T-cell (primary cell): ENCODE data around the gene NWD2. TPM values are rescaled to one million over a fixed set of nuclear protein-coding genes. Genes with fewer than 3 reads are reported as not detected.

ENCODE experiments used
- ATAC-seq, 4 experiments: fragments of 200-7000 bp in 3 of 4; fragments of 150-1000 bp in 1 of 4; cut with Tn5 transposase; replicated peaks in 1 of 4; 1 replicate in 3 of 4; 2 replicates in 1 of 4; pipeline ENCODE4 v1.10.0; 2021; ENCODE audit warnings: moderate library complexity in 3 of 4, mild to moderate bottlenecking in 2 of 4, moderate number of reproducible peaks in 1 of 4
- CTCF ChIA-PET, 2 donors: fragments of 300-600 bp; sonication (Branson Sonifier 250); formaldehyde crosslinking; loops; one replicate each; lab custom pipeline; 2022; ENCODE audit warnings: antibody characterized with exemption in 2 of 2; lab: Charles Lee
- POLR2A ChIA-PET, 2 donors: fragments of 300-600 bp; sonication (Branson Sonifier 250); formaldehyde crosslinking; loops; one replicate each; lab custom pipeline; 2022; ENCODE audit warnings: antibody characterized with exemption in 2 of 2; lab: Charles Lee
- DNase-seq, 35 experiments: peaks; one replicate each; pipeline versions ENCODE4 v3.0.0 to v3.0.0-alpha.2; 2013 to 2023
- H3K27ac ChIP-seq: one replicate; pipeline ENCODE4 v1.5.1; 2013; ENCODE audit warnings: low read length
- H3K27me3 ChIP-seq, 2 experiments: replicated peaks in 1 of 2; 1 replicate in 1 of 2; 2 replicates in 1 of 2; pipeline versions ENCODE4 v1.6.1 to v1.7.0; 2013; ENCODE audit warnings: low read length in 1 of 2, mixed read lengths in 1 of 2; ENCODE audit not compliant: control insufficient read depth in 2 of 2, insufficient read depth in 2 of 2; ENCODE audit errors: extremely low read depth in 1 of 2
- H3K36me3 ChIP-seq, 2 donors: 1 replicate in 1 of 2; 2 replicates in 1 of 2; pipeline versions ENCODE4 v1.6.1 to v1.7.0; 2013; ENCODE audit warnings: low read length in 1 of 2; ENCODE audit not compliant: control insufficient read depth in 2 of 2, insufficient read depth in 1 of 2; ENCODE audit errors: extremely low read depth in 1 of 2
- H3K4me1 ChIP-seq, 2 experiments: 1 replicate in 1 of 2; 2 replicates in 1 of 2; pipeline versions ENCODE4 v1.6.1 to v1.7.0; 2013; ENCODE audit warnings: low read length in 2 of 2, mixed read lengths in 1 of 2; ENCODE audit not compliant: insufficient read depth in 2 of 2, control insufficient read depth in 1 of 2; ENCODE audit errors: extremely low read depth in 1 of 2
- H3K4me3 ChIP-seq, 2 donors: 1 replicate in 1 of 2; 2 replicates in 1 of 2; pipeline versions ENCODE4 v1.5.1 to v1.7.0; 2013; ENCODE audit warnings: mild to moderate bottlenecking in 2 of 2, low read length in 1 of 2, moderate library complexity in 1 of 2; ENCODE audit not compliant: control insufficient read depth in 1 of 2; ENCODE audit errors: extremely low read depth in 1 of 2
- H3K9me3 ChIP-seq: 2 replicates; pipeline ENCODE4 v1.7.0; 2013
- H3K27ac Mint-ChIP-seq, 2 donors: one replicate each; pipeline ENCODE4 v1.8.0; 2020 to 2021; ENCODE audit warnings: mild to moderate bottlenecking in 2 of 2, mixed read lengths in 2 of 2
- H3K27me3 Mint-ChIP-seq, 2 donors: one replicate each; pipeline ENCODE4 v1.8.0; 2021 to 2022; ENCODE audit warnings: mixed read lengths in 2 of 2
- H3K36me3 Mint-ChIP-seq: one replicate; pipeline ENCODE4 v1.8.0; 2021; ENCODE audit warnings: mixed read lengths
- H3K4me1 Mint-ChIP-seq, 3 donors: one replicate each; pipeline ENCODE4 v1.8.0; 2020 to 2022; ENCODE audit warnings: mixed read lengths in 3 of 3, mild to moderate bottlenecking in 1 of 3
- H3K4me3 Mint-ChIP-seq, 3 donors: one replicate each; pipeline ENCODE4 v1.8.0; 2020 to 2022; ENCODE audit warnings: mild to moderate bottlenecking in 3 of 3, mixed read lengths in 3 of 3, moderate library complexity in 3 of 3
- H3K9me3 Mint-ChIP-seq, 3 donors: one replicate each; pipeline ENCODE4 v1.8.0; 2020 to 2022; ENCODE audit warnings: mixed read lengths in 3 of 3
- WGBS: methylation state at CpG from one replicate; pipeline ENCODE4 v1.1.5; 2013; ENCODE audit warnings: missing lambda C conversion rate; ENCODE audit not compliant: insufficient coverage; 5-methylcytosine and 5-hydroxymethylcytosine counted together
- total RNA-seq, 35 experiments: library from RNA in 6 of 35; stranded (reverse) in 6 of 35; fragments of 120-200 nt in 1 of 35; gene quantifications; one replicate each; pipeline versions ENCODE4 v1.2.1 to v1.2.4 and lab custom pipeline; 2013 to 2026

NWD2 gene
- total RNA-seq, 5 donors from 2014 or later (not counting 1 experiment from before 2014, with no cell fraction given): not detected

- H3K36me3 Mint-ChIP-seq: no peaks in the 10 kb centered on the region
- H3K27ac Mint-ChIP-seq: no peak overlapping the region
- CTCF ChIA-PET: no interaction called here
- H3K4me1 Mint-ChIP-seq: no peaks in the 10 kb centered on the region
- Histone ChIP-seq H3K36me3 (no peaks in the 10 kb centered on the region), H3K4me1 (no peaks in the 10 kb centered on the region), H3K4me3 (no peak overlapping the region), H3K27me3 (no peaks in the 10 kb centered on the region), H3K27ac (no peak overlapping the region), H3K9me3 (no peaks in the 10 kb centered on the region)
- POLR2A ChIA-PET: no interaction called here
- H3K9me3 Mint-ChIP-seq: no peaks in the 10 kb centered on the region
- no peak for ATAC-seq
- WGBS: 33% methylated on average over 1 of the region's 1 CpG
- H3K27me3 Mint-ChIP-seq: peaks cover 11 to 50% of the 10 kb centered on the region in 2 donors
- H3K4me3 Mint-ChIP-seq: no peak overlapping the region
- DNase-seq: no peak
Measured at GRCh38 chr4:37442062-37442323, 197.4 kb downstream of the NWD2 start.

- Histone ChIP-seq H3K36me3 (no peaks in the 10 kb centered on the region), H3K4me3 (no peak overlapping the region), H3K4me1 (no peaks in the 10 kb centered on the region), H3K27ac (no peak overlapping the region), H3K9me3 (no peaks in the 10 kb centered on the region), H3K27me3 (no peaks in the 10 kb centered on the region)
- ATAC-seq (no peak), DNase-seq (no peak)
- 83% methylated on average over 3 of the region's 4 CpGs for WGBS
- Mint-ChIP-seq H3K4me3 (no peak overlapping the region), H3K27me3 (peaks cover 14 to 47% of the 10 kb centered on the region in 2 donors), H3K27ac (no peak overlapping the region), H3K4me1 (no peaks in the 10 kb centered on the region), H3K9me3 (no peaks in the 10 kb centered on the region), H3K36me3 (no peaks in the 10 kb centered on the region)
- POLR2A ChIA-PET: no interaction called here
- CTCF ChIA-PET: interaction anchor here (0.9 to 1.7 kb wide), 3 partner anchors 9 to 10 kb away, joined by 3 to 4 read pairs (median 3); a partner anchor contains a TSS
Measured at GRCh38 chr4:37443137-37443536, 198.6 kb downstream of the NWD2 start.

GRCh38 chr4:37445023-37445422 is 200.5 kb downstream of the NWD2 start:
- peaks cover 19 to 42% of the 10 kb centered on the region in 2 donors for H3K27me3 Mint-ChIP-seq
- no peaks in the 10 kb centered on the region for H3K36me3 Mint-ChIP-seq
- Histone ChIP-seq H3K27ac (no peak overlapping the region), H3K9me3 (no peaks in the 10 kb centered on the region), H3K27me3 (no peaks in the 10 kb centered on the region), H3K4me1 (no peaks in the 10 kb centered on the region), H3K36me3 (no peaks in the 10 kb centered on the region), H3K4me3 (no peak overlapping the region)
- H3K27ac Mint-ChIP-seq: no peak overlapping the region
- DNase-seq (no peak), ATAC-seq (no peak)
- 100% methylated on average over 5 of the region's 9 CpGs for WGBS
- no peaks in the 10 kb centered on the region for H3K9me3 Mint-ChIP-seq
- no peak overlapping the region for H3K4me3 Mint-ChIP-seq
- ChIA-PET CTCF (no interaction called here), POLR2A (no interaction called here)
- H3K4me1 Mint-ChIP-seq: no peaks in the 10 kb centered on the region

- no peaks in the 10 kb centered on the region for H3K4me1 Mint-ChIP-seq
- no peaks in the 10 kb centered on the region for H3K36me3 Mint-ChIP-seq
- Histone ChIP-seq H3K27me3 (no peaks in the 10 kb centered on the region), H3K27ac (no peak overlapping the region), H3K9me3 (no peaks in the 10 kb centered on the region), H3K4me1 (no peaks in the 10 kb centered on the region), H3K4me3 (no peak overlapping the region), H3K36me3 (no peaks in the 10 kb centered on the region)
- no peak overlapping the region for H3K27ac Mint-ChIP-seq
- H3K27me3 Mint-ChIP-seq: peaks cover 22 to 42% of the 10 kb centered on the region in 2 donors
- H3K4me3 Mint-ChIP-seq: no peak overlapping the region
- WGBS: 88% methylated on average over 8 of the region's 8 CpGs
- no peaks in the 10 kb centered on the region for H3K9me3 Mint-ChIP-seq
- POLR2A ChIA-PET: no interaction called here
- DNase-seq: no peak
- ATAC-seq: no peak
- CTCF ChIA-PET: no interaction called here
Measured at GRCh38 chr4:37446016-37446415, 201.5 kb downstream of the NWD2 start.

GRCh38 chr4:37447886-37448285 is 203.3 kb downstream of the NWD2 start:
- H3K27ac Mint-ChIP-seq: no peak overlapping the region
- DNase-seq: no peak
- H3K9me3 Mint-ChIP-seq: no peaks in the 10 kb centered on the region
- no peaks in the 10 kb centered on the region for H3K9me3 ChIP-seq
- no peak overlapping the region for H3K27ac ChIP-seq
- WGBS: 40% methylated on average over 1 of the region's 3 CpGs
- H3K4me1 ChIP-seq: no peaks in the 10 kb centered on the region
- no peak for ATAC-seq
- H3K36me3 ChIP-seq: no peaks in the 10 kb centered on the region
- no peak overlapping the region for H3K4me3 ChIP-seq
- H3K27me3 ChIP-seq: peaks cover 0 to 5% of the 10 kb centered on the region in 2 experiments
- H3K27me3 Mint-ChIP-seq: peaks cover 26 to 42% of the 10 kb centered on the region in 2 donors
- CTCF ChIA-PET: no interaction called here
- H3K4me3 Mint-ChIP-seq: no peak overlapping the region
- peaks cover 2 to 3% (median 3%) of the 10 kb centered on the region in 3 donors for H3K4me1 Mint-ChIP-seq
- POLR2A ChIA-PET: no interaction called here
- no peaks in the 10 kb centered on the region for H3K36me3 Mint-ChIP-seq

GRCh38 chr4:37450309-37450708 is 205.8 kb downstream of the NWD2 start:
- Histone ChIP-seq H3K27ac (no peak overlapping the region), H3K9me3 (no peaks in the 10 kb centered on the region), H3K27me3 (peaks cover 11 to 20% of the 10 kb centered on the region in 2 experiments), H3K4me3 (no peak overlapping the region), H3K4me1 (peaks cover 2 to 13% of the 10 kb centered on the region in 2 experiments), H3K36me3 (no peaks in the 10 kb centered on the region)
- Mint-ChIP-seq H3K36me3 (no peaks in the 10 kb centered on the region), H3K27ac (no peak overlapping the region), H3K4me3 (no peak overlapping the region), H3K4me1 (peaks cover 14 to 19% (median 15%) of the 10 kb centered on the region in 3 donors), H3K27me3 (peaks cover 35 to 39% of the 10 kb centered on the region in 2 donors), H3K9me3 (no peaks in the 10 kb centered on the region)
- no CpG with 5 or more reads among the region's 2 CpGs for WGBS
- CTCF ChIA-PET: no interaction called here
- ATAC-seq (no peak), DNase-seq (no peak)
- POLR2A ChIA-PET: no interaction called here

- ChIA-PET CTCF (no interaction called here), POLR2A (no interaction called here)
- WGBS: 100% methylated on average over 1 of the region's 1 CpG
- H3K27me3 ChIP-seq: peaks cover 12 to 23% of the 10 kb centered on the region in 2 experiments
- Mint-ChIP-seq H3K36me3 (no peaks in the 10 kb centered on the region), H3K4me3 (no peak overlapping the region), H3K9me3 (no peaks in the 10 kb centered on the region), H3K4me1 (peaks cover 14 to 19% (median 15%) of the 10 kb centered on the region in 3 donors), H3K27me3 (peaks cover 40 to 41% of the 10 kb centered on the region in 2 donors), H3K27ac (no peak overlapping the region)
- H3K4me1 ChIP-seq: peaks cover 2 to 13% of the 10 kb centered on the region in 2 experiments
- DNase-seq (no peak), ATAC-seq (no peak)
- no peak overlapping the region for H3K27ac ChIP-seq
- H3K9me3 ChIP-seq: no peaks in the 10 kb centered on the region
- no peak overlapping the region for H3K4me3 ChIP-seq
- H3K36me3 ChIP-seq: no peaks in the 10 kb centered on the region
Measured at GRCh38 chr4:37450911-37451310, 206.4 kb downstream of the NWD2 start.
